Karpas-422 (cell line): ENCODE results near the gene ERH. TPM values are rescaled to one million over a fixed set of nuclear protein-coding genes. Genes with fewer than 3 reads are reported as not detected.

Source experiments
- total RNA-seq: library from RNA; depleted of rRNA; stranded (reverse); fragments of >200 nt; shearing (Covaris generic); gene quantifications from 2 replicates; pipeline ENCODE4 v1.2.3, GENCODE V29; 2014; ENCODE audit warnings: low replicate concordance; rRNA removed

The ERH gene
- total RNA-seq, 1 experiment from 2014 or later = 296 TPM

Other genes with a start within 250 kb of the ERH start
- gene DCAF5, start 245.2 kb downstream of the ERH start, total RNA-seq = 39.8 and 45.5 TPM in 2 replicates
- 12.6 and 21.3 TPM in 2 replicates for gene EXD2, start 206.8 kb downstream of the ERH start, total RNA-seq
- 0.15 TPM in 1 of 2 replicates, not detected in the other for gene GALNT16, start 138.1 kb downstream of the ERH start, total RNA-seq
- 111 and 161 TPM in 2 replicates for gene SLC39A9, start 393 bp upstream of the ERH start, total RNA-seq
- gene PLEKHD1, start 86.4 kb upstream of the ERH start, total RNA-seq = 0.41 TPM in 1 of 2 replicates, not detected in the other
- not detected in 2 replicates for gene CCDC177, start 176.6 kb upstream of the ERH start, total RNA-seq
- gene SUSD6, start 213.3 kb upstream of the ERH start, total RNA-seq = 43.8 and 46.0 TPM in 2 replicates